NCI-H2081 treated with DMSO at 0.1 percent for 48 hours (cell line): Measurements from ENCODE around the gene MSRB1.
"Not testable (repeated sequence)": the region's sequence is repeated elsewhere in the genome, so short reads cannot be mapped to it uniquely, and the experiment has no call there.

Experiments used
- DNase-seq: peaks from one replicate; lab custom pipeline; 2025; lab: John Stamatoyannopoulos, UW

MSRB1 gene

GRCh38 chr16:1960665-1961630, 17.9 kb upstream of the MSRB1 start:
- no peak for DNase-seq

GRCh38 chr16:1959269-1960039, 16.5 kb upstream of the MSRB1 start, which contains the start of gene NDUFB10:
NDUFB10 (plus strand) TSS chr16:1959538; CDS start chr16:1959625, 87 bp downstream.
- DNase-seq: no peak

GRCh38 chr16:1958715-1959268, 15.8 kb upstream of the MSRB1 start:
- no peak for DNase-seq

GRCh38 chr16:1958143-1958491, 15.1 kb upstream of the MSRB1 start:
- not testable (repeated sequence) for DNase-seq

- DNase-seq: not testable (repeated sequence)
These were observed 14.6 kb upstream of the MSRB1 start for GRCh38 chr16:1957434-1958142.

GRCh38 chr16:1953734-1954133, 10.7 kb upstream of the MSRB1 start:
- DNase-seq: no peak

GRCh38 chr16:1950559-1950958, 7.6 kb upstream of the MSRB1 start:
- DNase-seq: no peak

- no peak for DNase-seq
These were observed 7.0 kb upstream of the MSRB1 start for GRCh38 chr16:1950047-1950446.

GRCh38 chr16:1949507-1949906, 6.5 kb upstream of the MSRB1 start:
- DNase-seq: no peak

GRCh38 chr16:1947369-1947670, 4.3 kb upstream of the MSRB1 start:
- no peak for DNase-seq

GRCh38 chr16:1946495-1947368, 3.7 kb upstream of the MSRB1 start:
- no peak for DNase-seq

- DNase-seq: no peak
These were observed 2.8 kb upstream of the MSRB1 start for GRCh38 chr16:1945559-1946391.

GRCh38 chr16:1944612-1945199, 1.7 kb upstream of the MSRB1 start:
- no peak for DNase-seq

GRCh38 chr16:1942047-1942809, 771 bp downstream of the MSRB1 start:
- no peak for DNase-seq

GRCh38 chr16:1941162-1942046, 1.6 kb downstream of the MSRB1 start:
- DNase-seq: no peak

GRCh38 chr16:1940273-1941161, 2.5 kb downstream of the MSRB1 start:
- no peak for DNase-seq

GRCh38 chr16:1939833-1940232, 3.2 kb downstream of the MSRB1 start:
- not testable (repeated sequence) for DNase-seq
